Frontal cortex (tissue), 4 donors: ENCODE data around the gene CPNE5. TPM values are rescaled to one million over a fixed set of nuclear protein-coding genes. Genes with fewer than 3 reads are reported as not detected.

Experiments
- DNase-seq, 2 donors: peaks; one replicate each; pipeline ENCODE4 v3.0.0; 2012; ENCODE audit warnings: low spot score in 2 of 2
- FAIRE-seq: peaks from 2 replicates; lab custom pipeline; 2012; peaks lifted over from hg19 to GRCh38; lab: Jason Lieb, UNC
- total RNA-seq: library from RNA; depleted of rRNA; stranded (reverse); fragments of >200 nt; gene quantifications from one replicate; pipeline ENCODE4 v1.2.3, GENCODE V29; 2014
- donor health status: control.
- donor health status: control.
- donor health status: control.

Gene CPNE5
- total RNA-seq, 1 donor from 2014 or later, result 12.6 TPM

DNA sequence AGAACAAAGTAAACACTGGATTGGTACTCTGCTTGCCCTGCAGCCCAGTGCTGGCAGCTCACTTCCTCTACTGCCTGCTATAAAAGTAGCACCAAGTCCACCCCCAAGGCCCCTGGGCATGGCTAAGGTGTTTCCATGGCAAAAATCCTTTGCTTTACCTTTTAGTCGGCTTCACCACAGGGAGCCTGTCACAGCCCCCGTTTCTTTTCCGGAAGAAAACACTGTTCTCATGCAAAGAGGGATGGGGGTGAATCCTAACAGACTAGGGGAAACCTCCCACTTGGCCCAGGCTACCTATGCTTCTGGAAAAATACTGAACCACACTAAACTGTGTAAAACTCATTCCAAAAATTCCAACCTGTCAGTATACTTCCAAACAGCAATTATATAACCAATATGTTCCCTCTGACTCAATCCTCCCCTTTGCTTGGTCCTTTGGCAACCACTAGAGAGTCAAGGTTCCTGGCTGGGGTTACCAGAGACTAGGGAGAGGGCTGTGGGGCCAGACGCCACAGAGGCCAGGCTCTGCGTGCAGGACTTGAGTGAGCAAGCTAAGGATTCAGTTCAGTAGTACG lies 19.2 kb upstream of the CPNE5 start:
- DNase-seq (no peak), FAIRE-seq (no peak)

DNA sequence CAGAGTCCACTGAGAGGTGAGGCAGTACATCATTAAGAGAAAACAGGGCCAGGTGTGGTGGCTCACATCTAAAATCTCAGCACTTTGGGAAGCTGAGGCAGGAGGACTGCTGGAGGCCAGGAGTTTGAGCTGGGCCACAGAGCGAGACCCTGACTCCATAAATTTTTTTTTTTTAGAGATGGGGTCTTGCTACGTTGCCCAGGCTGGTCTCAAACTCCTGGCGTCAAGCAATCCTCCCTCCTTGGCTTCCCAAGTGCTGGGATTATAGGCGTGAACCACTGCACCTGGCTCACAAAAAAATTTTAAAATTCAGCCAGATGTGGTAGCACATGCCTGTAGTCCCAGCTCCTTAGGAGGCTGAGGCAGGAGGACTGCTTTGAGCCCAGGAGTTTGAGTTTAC lies 18.1 kb upstream of the CPNE5 start:
- DNase-seq, result no peak
- FAIRE-seq, result no peak

DNA sequence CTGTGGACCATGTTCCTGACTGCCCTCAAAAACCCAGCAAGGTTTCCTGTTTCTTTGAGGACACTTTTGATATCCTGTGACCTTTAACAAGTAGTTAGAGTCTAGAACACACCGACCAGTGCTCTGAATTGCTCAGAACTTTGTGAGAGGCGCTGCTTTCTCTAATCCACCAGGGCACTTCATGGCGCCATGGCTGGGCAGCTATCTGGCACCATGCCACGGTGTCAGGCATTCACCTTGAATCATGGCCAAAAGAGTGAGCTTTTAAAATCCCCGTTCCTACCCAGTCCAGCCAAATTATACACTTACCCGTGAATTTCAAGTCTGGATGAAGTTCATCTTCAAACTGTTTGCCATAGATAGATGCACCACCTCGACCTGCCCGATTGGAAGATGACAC lies 17.0 kb upstream of the CPNE5 start:
- DNase-seq (no peak), FAIRE-seq (no peak)

DNA sequence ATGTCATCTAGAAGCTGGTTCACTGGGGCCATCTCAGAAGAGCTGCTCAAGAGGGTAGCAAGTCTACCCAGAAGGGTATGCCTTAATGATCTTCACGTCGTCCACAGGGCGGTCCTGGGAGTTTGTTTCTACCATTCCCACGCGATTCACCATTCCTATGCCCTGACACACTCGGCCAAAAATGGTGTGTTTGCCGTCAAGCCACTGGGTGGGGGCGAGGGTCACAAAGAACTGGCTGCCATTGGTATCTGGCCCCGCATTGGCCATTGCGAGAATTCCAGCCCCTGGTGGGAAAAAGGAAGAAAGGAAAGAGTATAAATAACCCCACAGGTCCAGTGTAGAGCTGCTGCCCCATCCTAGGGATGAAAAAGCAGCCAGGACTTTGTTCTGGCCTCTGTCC lies 16.5 kb upstream of the CPNE5 start:
- no peak for DNase-seq
- FAIRE-seq, result no peak

DNA sequence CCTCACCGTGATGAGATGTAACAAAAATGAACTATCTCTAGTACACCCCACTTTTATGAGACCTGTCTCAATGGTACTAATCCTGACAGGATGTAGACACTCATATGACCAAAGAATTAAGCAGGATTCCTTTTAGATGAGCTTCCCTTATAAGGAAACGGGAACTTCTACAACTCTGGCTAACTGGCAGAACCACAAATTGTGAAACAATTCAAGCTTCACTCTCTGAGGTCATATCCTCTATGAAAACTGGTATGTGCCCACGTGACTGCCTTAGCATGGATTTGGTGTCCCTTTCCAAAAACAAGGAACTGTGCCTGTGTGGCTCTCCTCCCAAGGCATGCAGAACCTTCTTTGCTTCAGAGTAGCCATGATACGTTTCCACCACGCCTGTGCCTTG lies 14.1 kb upstream of the CPNE5 start:
- DNase-seq, result no peak
- no peak for FAIRE-seq

DNA sequence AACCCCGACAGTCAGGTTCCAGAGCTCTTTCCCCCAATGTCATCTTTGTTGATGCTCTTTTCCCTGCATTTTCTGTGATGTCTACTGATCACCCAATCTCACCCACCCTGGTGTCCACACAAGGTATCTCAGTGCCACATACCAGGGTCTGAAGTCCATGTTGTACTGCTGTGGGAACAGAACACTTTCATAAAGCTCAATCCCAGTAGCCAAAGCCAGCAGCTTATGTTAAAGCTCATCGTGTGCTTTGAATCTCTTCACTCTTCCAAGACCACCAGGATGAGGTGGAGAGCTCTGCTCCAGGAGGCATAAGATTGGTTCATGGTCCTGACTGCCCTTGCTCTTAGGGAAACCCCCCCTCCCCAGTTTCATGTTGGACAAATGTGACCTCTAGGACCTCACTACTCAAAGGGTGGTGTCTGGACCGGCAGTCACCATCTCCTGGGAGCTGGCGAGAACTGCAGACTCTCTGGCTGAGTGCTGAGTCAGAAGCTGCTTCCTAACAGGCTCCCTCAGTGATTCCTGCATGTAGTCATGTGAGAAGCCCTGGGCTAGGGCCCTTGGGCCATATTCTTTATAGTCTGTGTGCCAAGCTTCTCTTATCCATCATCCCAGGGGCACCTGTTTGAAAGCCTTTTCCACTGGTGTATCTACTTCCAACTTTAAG lies 13.4 kb upstream of the CPNE5 start:
- no peak for DNase-seq
- FAIRE-seq, result no peak

DNA sequence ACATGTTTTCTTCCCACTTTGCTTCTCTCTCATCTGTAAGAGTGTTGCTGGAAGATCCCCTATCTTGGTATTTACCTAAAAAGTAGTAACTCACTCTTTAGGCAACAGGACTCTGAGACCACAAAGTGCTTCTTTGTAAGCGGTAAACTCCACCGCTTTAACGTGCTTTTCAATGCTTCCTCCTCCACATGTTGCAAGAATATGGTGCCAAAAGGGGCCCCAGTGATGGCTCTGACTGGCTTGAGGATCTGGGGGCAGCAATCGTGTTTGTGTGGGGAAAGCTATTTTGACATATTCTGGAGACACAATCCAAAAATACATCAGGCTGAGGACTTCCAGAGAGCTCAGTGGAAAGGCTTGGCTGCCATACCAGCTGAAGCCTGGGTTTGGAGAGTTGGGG lies 12.4 kb upstream of the CPNE5 start:
- FAIRE-seq, result no peak
- DNase-seq, result no peak

DNA sequence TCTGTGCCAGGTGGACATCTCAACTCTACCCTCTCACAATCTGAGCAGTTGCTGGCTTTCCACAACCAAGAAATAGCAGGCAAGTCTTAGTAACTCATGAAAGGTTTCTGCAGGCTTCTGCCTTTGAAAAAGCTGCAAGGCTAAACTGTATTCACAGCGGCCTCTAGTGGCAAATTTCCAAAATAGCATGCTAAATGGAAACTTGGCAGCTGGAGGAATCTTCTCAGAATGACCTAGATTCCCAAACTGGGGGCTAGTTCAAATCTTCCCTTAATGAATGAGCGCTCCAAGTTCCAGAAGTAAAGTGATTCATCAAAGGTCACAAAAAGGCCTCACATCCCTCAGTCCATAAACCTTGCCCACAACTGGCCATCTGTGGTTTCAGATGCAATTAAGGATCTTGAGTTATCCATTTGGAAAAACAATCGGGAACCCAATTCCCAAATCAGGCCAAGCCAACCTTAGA lies 11.9 kb upstream of the CPNE5 start:
- DNase-seq (peak; percentile 47 to 71), FAIRE-seq (no peak)

DNA sequence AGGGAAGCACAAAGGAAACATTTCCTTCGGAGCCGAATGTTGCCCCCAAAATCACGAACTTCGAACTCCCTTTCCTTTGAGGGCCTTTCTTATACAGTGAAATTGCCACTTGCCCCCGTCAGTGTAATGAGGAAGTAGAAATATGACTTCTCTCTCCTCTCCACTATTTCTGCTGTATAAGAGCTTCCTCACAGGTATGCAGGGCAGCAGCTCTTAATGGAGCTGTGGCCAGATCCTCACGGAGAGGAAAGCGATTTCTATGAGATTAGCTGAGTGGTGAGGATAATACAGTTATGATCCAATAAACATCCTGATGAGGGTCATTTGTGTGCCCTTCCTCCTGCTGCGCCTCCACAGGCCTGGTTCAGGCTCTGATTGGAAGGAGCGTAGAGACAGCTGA lies 10.8 kb upstream of the CPNE5 start:
- DNase-seq, result no peak
- FAIRE-seq, result no peak

DNA sequence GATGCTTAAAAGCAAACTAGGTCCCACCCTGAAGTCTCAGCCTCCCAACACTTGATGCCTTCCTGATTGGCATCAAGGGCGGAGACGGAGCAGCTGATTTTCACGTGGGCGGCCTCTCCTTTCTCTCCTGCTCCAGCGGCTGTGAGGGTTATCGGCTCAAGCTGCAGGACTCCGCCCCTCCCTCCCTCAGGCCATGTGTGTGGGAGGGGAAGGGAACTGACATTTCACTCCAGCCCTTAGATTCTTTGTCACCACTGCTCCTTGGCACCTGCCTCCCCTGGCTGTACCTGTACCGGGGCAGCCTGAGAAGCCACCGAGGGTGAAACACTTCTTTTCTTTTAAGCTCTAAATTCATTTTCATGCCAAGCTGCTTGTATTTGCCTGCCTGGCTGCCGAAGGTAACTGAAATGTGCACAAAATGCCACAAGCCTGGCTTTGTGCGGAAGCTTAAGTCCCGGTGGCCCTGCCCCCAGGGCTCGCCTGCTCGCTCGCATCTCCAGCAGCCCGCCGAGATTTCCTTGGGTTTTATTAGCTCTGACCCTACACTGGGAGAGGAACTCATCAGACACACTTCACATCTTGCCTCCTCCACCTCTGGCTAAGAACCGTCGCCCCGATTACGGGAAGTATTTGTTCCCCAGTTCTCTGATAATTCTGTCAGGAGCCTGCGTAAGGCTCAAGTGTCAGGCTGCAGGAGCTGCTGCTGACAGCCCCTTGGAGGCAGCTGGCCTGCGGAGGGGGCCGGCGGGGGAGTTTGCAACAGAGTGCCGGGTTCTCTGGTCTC lies 9.6 kb upstream of the CPNE5 start:
- FAIRE-seq (no peak), DNase-seq (no peak)

DNA sequence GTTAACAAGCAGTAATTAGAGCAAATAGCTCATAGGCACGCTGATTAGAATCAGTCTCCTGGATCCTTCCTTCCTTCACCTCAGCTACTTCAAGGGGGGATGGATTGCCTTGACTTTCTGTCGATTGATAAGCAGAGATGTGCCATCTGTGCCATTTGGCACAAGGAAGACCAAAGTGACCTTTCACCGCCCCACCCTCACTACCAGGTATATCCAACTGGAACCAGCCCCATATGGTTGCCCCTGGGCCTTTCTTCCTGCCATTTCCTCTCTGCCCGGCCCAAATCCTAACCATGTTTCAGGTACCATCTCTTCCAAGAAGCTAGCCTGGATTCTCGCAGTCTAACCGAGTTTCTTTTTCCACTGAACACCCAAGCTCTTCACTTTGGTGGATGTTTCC lies 8.7 kb upstream of the CPNE5 start:
- no peak for FAIRE-seq

DNA sequence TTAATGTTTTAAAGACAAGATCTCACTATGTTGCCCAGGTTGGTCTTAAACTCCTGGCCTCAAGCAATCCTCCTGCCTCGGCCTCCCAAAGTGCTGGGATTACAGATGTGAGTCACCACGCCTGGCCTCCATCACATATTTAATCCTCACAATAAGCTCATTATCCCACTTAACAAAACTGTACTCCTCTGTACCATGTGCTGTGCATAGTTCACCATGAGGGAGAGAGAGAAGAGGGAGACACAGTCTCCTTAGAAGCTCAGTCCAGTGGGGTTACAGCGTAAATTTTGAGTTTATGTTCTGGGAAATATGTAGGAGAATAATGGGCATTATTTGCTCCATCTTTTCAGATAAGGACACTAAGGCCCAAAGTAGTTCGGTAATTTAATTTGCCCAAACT lies 7.9 kb upstream of the CPNE5 start:
- FAIRE-seq, result no peak
- DNase-seq, result no peak

More for the DNA sequence above, 8.7 kb upstream of the CPNE5 start:
- no peak for DNase-seq

DNA sequence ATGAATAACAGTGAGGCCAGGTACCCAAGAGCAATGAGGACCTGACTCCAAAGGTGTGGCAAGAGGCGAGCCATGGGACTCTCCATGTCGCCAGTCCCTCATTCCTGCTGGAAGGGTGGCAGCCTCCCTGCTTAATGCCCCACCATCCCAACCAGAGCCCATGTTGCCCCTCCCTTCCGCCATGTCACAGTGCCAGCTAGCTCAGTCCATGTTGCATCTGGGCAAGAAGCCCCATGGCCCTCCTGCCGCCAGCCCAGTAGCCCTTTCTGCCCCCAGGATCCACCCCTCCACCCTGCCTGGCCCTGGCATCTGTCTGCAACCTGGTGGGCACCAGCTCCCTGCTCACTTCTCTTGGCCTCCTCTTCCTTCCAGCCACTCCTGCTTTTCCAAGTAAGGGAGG lies 6.0 kb upstream of the CPNE5 start:
- DNase-seq, result no peak
- FAIRE-seq, result no peak

DNA sequence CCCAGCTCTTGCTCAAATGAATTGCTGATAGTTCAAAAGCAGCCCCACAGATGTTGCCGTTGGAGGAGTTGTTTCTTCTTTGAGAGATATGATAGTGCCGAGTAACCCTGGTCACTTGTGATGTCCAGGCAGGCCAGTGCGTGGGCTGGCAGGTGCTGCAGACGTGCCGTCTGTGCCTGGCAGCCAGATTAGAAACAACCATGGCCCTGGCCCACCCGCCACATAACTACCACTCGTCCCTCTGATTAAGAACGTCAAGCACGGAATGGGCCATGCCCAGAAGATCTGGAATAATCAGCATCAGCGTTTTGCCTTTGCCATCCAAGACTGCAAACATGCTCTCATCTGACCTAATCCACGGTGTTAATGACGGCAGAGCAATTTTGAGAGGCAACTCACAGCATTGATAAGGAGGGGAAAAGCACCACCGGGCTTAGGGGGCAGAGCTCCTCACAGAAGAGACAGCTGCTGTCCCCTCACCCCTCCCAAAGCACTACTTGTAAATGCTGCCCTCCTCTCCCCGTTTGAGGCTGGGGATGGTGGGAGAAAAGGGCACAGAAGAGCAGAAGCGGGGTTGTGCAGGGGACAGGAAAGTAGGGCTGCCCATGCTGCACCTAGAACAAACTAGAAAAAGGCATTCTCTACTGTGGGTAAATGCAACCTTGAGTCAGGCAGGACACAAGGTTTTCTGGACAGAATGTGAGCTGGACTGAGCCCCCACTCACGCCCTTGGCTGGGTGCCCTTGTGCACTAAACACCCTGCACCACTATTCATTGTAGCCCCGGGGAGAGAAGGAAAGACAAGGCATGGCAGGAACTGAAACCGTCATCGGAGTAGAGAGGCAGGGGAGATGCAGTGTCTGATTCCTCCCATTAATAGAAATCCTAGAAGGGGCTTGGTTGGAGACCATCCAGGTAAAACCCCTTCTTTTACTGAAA lies 5.3 kb upstream of the CPNE5 start:
- DNase-seq (no peak), FAIRE-seq (no peak)

DNA sequence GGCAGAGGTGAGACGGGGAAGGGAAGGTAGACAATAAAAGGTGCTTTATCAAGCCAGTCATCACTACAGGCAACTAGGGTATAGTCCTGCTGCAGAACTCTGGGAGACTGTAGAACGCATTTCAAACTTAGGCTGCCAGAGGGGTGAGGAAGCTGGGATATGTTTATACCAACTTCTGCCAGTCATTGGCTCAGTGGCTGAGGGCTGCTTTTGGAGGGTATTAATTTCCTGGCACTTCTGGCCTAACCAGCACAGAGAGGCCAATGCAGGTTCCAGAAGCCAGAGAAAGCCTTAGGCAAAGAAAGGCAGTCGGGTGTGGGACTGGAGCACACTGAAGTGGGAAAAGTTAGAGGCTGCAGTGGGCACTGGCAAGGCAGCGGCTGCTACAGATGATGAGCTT lies 3.9 kb upstream of the CPNE5 start:
- DNase-seq, result no peak
- FAIRE-seq, result no peak

DNA sequence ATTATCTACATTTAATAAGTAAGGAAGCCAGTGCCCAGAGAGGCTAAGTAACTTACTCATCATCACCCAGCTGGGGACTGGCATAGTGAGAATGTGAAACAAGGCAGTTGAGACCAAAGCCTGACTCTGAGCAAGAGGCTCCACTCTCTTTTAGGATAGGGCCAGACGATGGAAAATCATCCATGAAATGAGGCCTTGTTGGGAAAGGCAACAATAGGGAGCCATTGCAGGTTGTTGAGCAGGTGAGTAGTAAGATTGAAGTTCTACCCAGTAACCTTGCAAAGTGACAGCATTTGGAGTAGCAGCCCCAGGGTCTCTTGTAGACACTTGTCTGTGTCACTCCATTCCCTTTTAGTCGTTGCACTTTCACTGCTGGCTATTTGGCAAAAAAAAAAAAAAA lies 2.5 kb upstream of the CPNE5 start:
- FAIRE-seq (no peak), DNase-seq (no peak)

DNA sequence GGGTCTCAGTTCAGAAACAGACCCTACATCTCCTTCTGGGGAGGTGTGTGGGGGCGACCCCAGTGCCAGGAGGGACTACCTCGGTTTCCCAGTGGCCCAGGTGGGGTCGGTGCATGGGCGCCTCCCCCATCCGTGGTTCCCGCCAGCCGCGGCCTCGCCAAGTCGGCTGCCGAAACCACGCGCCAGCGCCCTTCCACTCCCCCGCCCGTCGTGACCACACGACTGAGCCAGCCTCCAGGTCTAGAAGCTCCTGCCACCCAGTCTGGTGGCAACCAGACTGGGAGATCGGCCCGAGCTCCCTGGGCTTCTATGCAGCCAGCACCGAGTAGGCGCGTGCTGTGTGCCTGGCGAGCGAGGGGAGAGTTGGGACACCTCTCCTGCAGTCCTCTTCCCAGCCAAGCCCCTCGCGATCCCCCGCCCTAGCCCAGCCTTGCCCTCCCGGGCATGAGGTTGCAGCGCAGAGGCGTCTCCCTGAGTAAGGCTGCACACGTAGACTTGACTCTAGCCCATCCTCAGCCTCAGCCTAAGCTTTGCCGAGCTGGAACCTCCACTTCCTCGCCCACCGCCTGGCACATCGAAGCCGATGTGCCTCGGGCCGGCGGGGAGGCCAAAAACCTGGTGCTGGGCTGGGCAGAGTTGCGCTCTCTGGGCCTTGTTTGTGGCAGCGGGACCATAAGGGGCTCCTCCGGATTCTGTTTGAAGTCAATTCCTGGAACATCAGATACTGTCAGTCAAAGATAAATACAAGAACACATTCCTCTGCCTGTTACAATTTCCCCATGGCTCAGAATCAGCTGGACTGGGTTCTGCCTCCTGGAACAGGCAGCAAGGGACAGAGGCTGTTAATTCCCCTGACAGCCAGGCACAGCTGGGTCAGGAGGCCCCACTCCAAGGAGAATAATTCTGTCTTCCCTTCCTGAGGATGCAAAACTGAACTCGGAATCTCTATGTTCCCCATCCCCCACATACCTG lies 1.5 kb upstream of the CPNE5 start:
- FAIRE-seq, result no peak
- peak in 1 of 2 donors; percentile 40 for DNase-seq

DNA sequence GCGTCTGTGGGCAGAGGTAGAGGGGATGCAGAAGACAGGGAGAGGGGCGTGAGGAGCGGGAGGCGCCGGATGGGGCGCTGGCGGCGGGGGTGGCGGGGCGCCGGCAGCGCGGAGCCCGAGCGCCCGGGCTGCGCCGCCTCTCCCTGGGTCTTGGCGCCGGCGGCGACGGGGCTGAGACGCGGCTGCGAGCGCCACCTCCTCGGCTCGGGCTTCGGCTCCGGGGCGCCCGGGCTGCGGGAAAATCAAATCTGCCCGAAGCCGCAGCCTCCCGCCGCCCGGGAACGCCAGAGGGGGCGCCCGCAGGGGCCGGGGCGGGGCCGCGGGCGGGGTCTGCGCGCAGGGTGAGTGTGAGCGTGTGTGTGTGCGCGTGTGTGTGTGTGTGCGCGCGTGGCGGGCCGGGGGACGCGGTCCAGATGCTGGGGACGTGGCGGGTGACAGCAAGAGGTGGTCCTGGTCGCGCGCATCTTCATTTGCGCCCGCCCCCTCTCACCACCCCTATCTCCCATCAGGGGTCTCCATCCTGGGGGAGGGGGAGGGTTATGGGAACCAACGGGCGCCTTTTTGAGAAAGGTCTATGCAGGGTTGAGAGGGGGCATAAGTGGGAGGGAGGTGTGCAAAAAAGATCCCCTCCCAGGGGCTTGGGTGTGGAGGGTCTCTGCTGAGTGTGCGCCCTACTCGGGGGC lies 646 bp upstream of the CPNE5 start:
- no peak for FAIRE-seq
- DNase-seq, result peak; percentile 62 to 68

DNA sequence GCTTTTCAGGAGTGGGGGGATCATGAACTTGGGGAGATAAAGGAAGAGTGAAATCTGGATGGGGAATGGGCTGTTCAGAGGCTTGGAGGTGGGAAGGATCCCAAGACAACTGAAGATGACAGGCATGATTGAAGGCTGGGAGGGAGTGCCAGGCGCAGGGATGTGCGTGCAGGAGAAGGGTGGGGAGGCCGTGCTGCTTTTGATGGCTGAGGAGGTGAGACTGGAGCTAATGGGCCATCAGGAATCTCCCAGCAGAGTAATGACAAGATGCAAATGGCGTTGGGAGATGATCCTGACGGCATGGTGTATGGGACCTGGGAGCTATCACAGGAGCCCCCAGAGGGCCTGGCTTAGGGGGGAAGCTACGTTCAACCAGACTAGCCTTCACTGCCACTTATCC lies 1.6 kb downstream of the CPNE5 start:
- no peak for FAIRE-seq

More for the DNA sequence above, 1.6 kb downstream of the CPNE5 start:
- DNase-seq, result no peak
